ENCODE data around the gene MRPL28.
"Not testable (repeated sequence)": the region's sequence is repeated elsewhere in the genome, so short reads cannot be mapped to it uniquely, and the experiment has no call there.

The MRPL28 gene

GRCh38 chr16:340370-341091 is 29.8 kb downstream of the MRPL28 start:
- no peak for DNase-seq (ENCODE audit: low read depth in 2 of 2)

- DNase-seq (ENCODE audit: low read depth in 2 of 2): no peak
These were observed 30.7 kb downstream of the MRPL28 start for GRCh38 chr16:339680-340079.

- DNase-seq (ENCODE audit: low read depth in 2 of 2): no peak
These were observed 32.3 kb downstream of the MRPL28 start for GRCh38 chr16:337975-338575.

- DNase-seq (ENCODE audit: low read depth in 2 of 2): no peak
These were observed 32.9 kb downstream of the MRPL28 start for GRCh38 chr16:337437-337836.

- no peak for DNase-seq (ENCODE audit: low read depth in 2 of 2)
These were observed 34.1 kb downstream of the MRPL28 start for GRCh38 chr16:336269-336668.

GRCh38 chr16:334861-335632 is 35.3 kb downstream of the MRPL28 start:
- not testable (repeated sequence) for DNase-seq (ENCODE audit: low read depth in 2 of 2)

- DNase-seq (ENCODE audit: low read depth in 2 of 2): not testable (repeated sequence)
These were observed 36.0 kb downstream of the MRPL28 start for GRCh38 chr16:334164-334832.

- no peak for DNase-seq (ENCODE audit: low read depth in 2 of 2)
These were observed 36.8 kb downstream of the MRPL28 start for GRCh38 chr16:333406-334094.

- not testable (repeated sequence) for DNase-seq (ENCODE audit: low read depth in 2 of 2)
These were observed 39.0 kb downstream of the MRPL28 start for GRCh38 chr16:331181-331814.

GRCh38 chr16:330741-331140 is 39.6 kb downstream of the MRPL28 start:
- DNase-seq (ENCODE audit: low read depth in 2 of 2): no peak

GRCh38 chr16:325375-326145 is 44.8 kb downstream of the MRPL28 start:
- no peak for DNase-seq (ENCODE audit: low read depth in 2 of 2)

GRCh38 chr16:324451-325334 is 45.6 kb downstream of the MRPL28 start:
- DNase-seq (ENCODE audit: low read depth in 2 of 2): peak; percentile 29 to 46

GRCh38 chr16:324201-324450 is 46.2 kb downstream of the MRPL28 start:
- DNase-seq (ENCODE audit: low read depth in 2 of 2): no peak

- DNase-seq (ENCODE audit: low read depth in 2 of 2): no peak
These were observed 47.7 kb downstream of the MRPL28 start for GRCh38 chr16:322476-323143.

GRCh38 chr16:321532-321931 is 48.8 kb downstream of the MRPL28 start:
- no peak for DNase-seq (ENCODE audit: low read depth in 2 of 2)

GRCh38 chr16:320206-320605 is 50.1 kb downstream of the MRPL28 start:
- DNase-seq (ENCODE audit: low read depth in 2 of 2): no peak

GRCh38 chr16:318628-319027 is 51.7 kb downstream of the MRPL28 start:
- DNase-seq (ENCODE audit: low read depth in 2 of 2): no peak

GRCh38 chr16:317583-317982 is 52.8 kb downstream of the MRPL28 start:
- no peak for DNase-seq (ENCODE audit: low read depth in 2 of 2)
